Stomach (tissue), 9 donors: ENCODE measurements around the gene MMEL1. TPM values are rescaled to one million over a fixed set of nuclear protein-coding genes. Genes with fewer than 3 reads are reported as not detected.

Source experiments
- DNase-seq, 2 donors: peaks; one replicate each; pipeline versions ENCODE4 v3.0.0 to v3.0.0-alpha.2; 2013 to 2019
- H3K27ac ChIP-seq, 5 donors: fragments of 200-600 bp in 4 of 5; sonication (generic) in 4 of 5; one replicate each; pipeline ENCODE4 v1.5.1; 2013 to 2019; ENCODE audit warnings: mild to moderate bottlenecking in 1 of 5, moderate library complexity in 1 of 5
- H3K27me3 ChIP-seq, 3 donors: fragments of 200-600 bp; sonication (generic); one replicate each; pipeline ENCODE4 v1.5.1; 2017 to 2019; ENCODE audit warnings: mixed run types in 1 of 3
- H3K36me3 ChIP-seq, 4 donors: fragments of 200-600 bp; sonication (generic); 1 replicate in 3 of 4; 2 replicates in 1 of 4; pipeline ENCODE4 v1.5.1; 2016 to 2019
- H3K4me1 ChIP-seq, 4 donors: fragments of 200-600 bp; sonication (generic); one replicate each; pipeline ENCODE4 v1.5.1; 2016 to 2019
- H3K4me3 ChIP-seq, 4 donors: fragments of 200-600 bp; sonication (generic) in 3 of 4; one replicate each; pipeline ENCODE4 v1.5.1; 2016 to 2019; ENCODE audit warnings: mild to moderate bottlenecking in 1 of 4
- H3K9me3 ChIP-seq, 4 donors: fragments of 200-600 bp; sonication (generic); one replicate each; pipeline ENCODE4 v1.5.1; 2016 to 2019
- CTCF ChIP-seq, 7 experiments: fragments of 450-650 bp in 4 of 7; fragments of 200-600 bp in 3 of 7; sonication (generic) in 3 of 7; IDR thresholded peaks; one replicate each; pipeline ENCODE4 v1.5.1; 2016 to 2019; ENCODE audit warnings: antibody characterized with exemption in 7 of 7, control low read depth in 2 of 7, mild to moderate bottlenecking in 1 of 7
- EP300 ChIP-seq: sonication (generic); formaldehyde crosslinking; IDR thresholded peaks from one replicate; pipeline ENCODE4 v1.6.1; 2017; ENCODE audit warnings: antibody characterized with exemption
- POLR2A ChIP-seq, 4 donors: fragments of 450-650 bp; IDR thresholded peaks; one replicate each; pipeline ENCODE4 v1.6.1; 2016; ENCODE audit warnings: antibody characterized with exemption in 4 of 4, control low read depth in 2 of 4, mild to moderate bottlenecking in 1 of 4, moderate library complexity in 1 of 4
- POLR2AphosphoS5 ChIP-seq, 3 donors: sonication (generic); formaldehyde crosslinking; IDR thresholded peaks; one replicate each; pipeline ENCODE4 v1.6.1; 2016; ENCODE audit warnings: antibody characterized with exemption in 3 of 3
- WGBS, 5 donors: extraction: QIAGEN DNeasy Blood & Tissue Kit in 3 of 5; methylation state at CpG; one replicate each; pipeline versions ENCODE4 v1.1.5 to v1.1.7; 2013 to 2018; 5-methylcytosine and 5-hydroxymethylcytosine counted together
- intact Hi-C: fragments of 100-400 bp; cut with DNase I; formaldehyde crosslinking; loops from one replicate; pipeline ENCODE4 v1.15.1; 2023; ENCODE audit warnings: low total_unique reads
- polyA plus RNA-seq, 3 donors: library from polyadenylated mRNA; stranded (reverse); fragments of 200-250 nt; gene quantifications; one replicate each; pipeline ENCODE4 v1.2.3, GENCODE V29; 2013
- total RNA-seq, 5 donors: library from RNA; depleted of rRNA; stranded (reverse); fragments of >200 nt; gene quantifications; one replicate each; pipeline versions ENCODE4 v1.1.0 to v1.2.3, GENCODE V29; 2014 to 2016
- donor health status: healthy with polysubstance abuse.
- donor health status: Bipolar disorder and iron deficiency.
- donor health status: healthy.

Gene MMEL1
- total and polyA plus RNA-seq, 8 donors: 1.3 to 190 (median 23.6) TPM

GRCh38 chr1:2614145-2614544 is 18.7 kb downstream of the MMEL1 start:
- Histone ChIP-seq H3K4me1 (peaks cover 0 to 12% (median 9%) of the 10 kb centered on the region in 4 donors), H3K9me3 (peaks cover 0 to 36% (median 29%) of the 10 kb centered on the region in 4 donors), H3K36me3 (no peaks in the 10 kb centered on the region), H3K4me3 (no peak overlapping the region), H3K27ac (no peak overlapping the region), H3K27me3 (peaks cover 0 to 37% (median 12%) of the 10 kb centered on the region in 3 donors)
- intact Hi-C loops: loop anchor here (10.0 kb wide), 1 partner anchor 179 kb away; no protein-coding TSS in a partner anchor
- WGBS, 5 donors: 90 to 96% (median 94%) methylated on average over 2 of the region's 2 CpGs
- DNase-seq: no peak
- TF ChIP-seq CTCF (IDR thresholded peaks at IDR 0.05) (no peak), EP300 (no peak), POLR2AphosphoS5 (IDR thresholded peaks at IDR 0.05) (no peak), POLR2A (IDR thresholded peaks at IDR 0.05) (no peak)

- WGBS, 5 donors: 77 to 87% (median 85%) methylated on average over 9 to 11 of the region's 11 CpGs
- H3K4me3 ChIP-seq: no peak overlapping the region
- H3K4me1 ChIP-seq: peaks cover 0 to 13% (median 10%) of the 10 kb centered on the region in 4 donors
- no peak overlapping the region for H3K27ac ChIP-seq
- intact Hi-C loops: loop anchor here (10.0 kb wide), 1 partner anchor 178 kb away; no protein-coding TSS in a partner anchor
- no peak for DNase-seq
- TF ChIP-seq CTCF (IDR thresholded peaks at IDR 0.05): no peak
- no peak for TF ChIP-seq EP300
- no peak for TF ChIP-seq POLR2AphosphoS5 (IDR thresholded peaks at IDR 0.05)
- TF ChIP-seq POLR2A (IDR thresholded peaks at IDR 0.05): no peak
- peaks cover 0 to 36% (median 29%) of the 10 kb centered on the region in 4 donors for H3K9me3 ChIP-seq
- no peaks in the 10 kb centered on the region for H3K36me3 ChIP-seq
- peaks cover 0 to 37% (median 12%) of the 10 kb centered on the region in 3 donors for H3K27me3 ChIP-seq
Measured at GRCh38 chr1:2612591-2613365, 20.0 kb downstream of the MMEL1 start.

- Histone ChIP-seq H3K9me3 (peaks cover 0 to 36% (median 29%) of the 10 kb centered on the region in 4 donors), H3K4me3 (no peak overlapping the region), H3K27ac (no peak overlapping the region), H3K27me3 (peaks cover 0 to 42% (median 12%) of the 10 kb centered on the region in 3 donors), H3K36me3 (no peaks in the 10 kb centered on the region), H3K4me1 (peaks cover 0 to 20% (median 10%) of the 10 kb centered on the region in 4 donors)
- no peak for DNase-seq
- TF ChIP-seq POLR2A (IDR thresholded peaks at IDR 0.05): no peak
- no peak for TF ChIP-seq CTCF (IDR thresholded peaks at IDR 0.05)
- TF ChIP-seq EP300: no peak
- TF ChIP-seq POLR2AphosphoS5 (IDR thresholded peaks at IDR 0.05): no peak
- WGBS, 5 donors: 62 to 85% (median 70%) methylated on average over 12 to 19 of the region's 19 CpGs
- intact Hi-C loops: loop anchor here (10.0 kb wide), 1 partner anchor 177 kb away; no protein-coding TSS in a partner anchor
Measured at GRCh38 chr1:2611621-2612437, 21.0 kb downstream of the MMEL1 start.

GRCh38 chr1:2611031-2611501 is 21.8 kb downstream of the MMEL1 start:
- Histone ChIP-seq H3K4me3 (peak overlapping the region in 3 of 4 donors; percentile 18 to 27 (median 22)), H3K36me3 (no peaks in the 10 kb centered on the region), H3K4me1 (peaks cover 0 to 20% (median 10%) of the 10 kb centered on the region in 4 donors), H3K27me3 (peaks cover 0 to 46% (median 12%) of the 10 kb centered on the region in 3 donors), H3K27ac (no peak overlapping the region), H3K9me3 (peaks cover 0 to 29% (median 26%) of the 10 kb centered on the region in 4 donors)
- DNase-seq: peak; percentile 56 to 83
- WGBS, 5 donors: 7 to 19% (median 10%) methylated on average over 9 to 24 of the region's 24 CpGs
- intact Hi-C loops: loop anchor here (10.0 kb wide), 1 partner anchor 176 kb away; no protein-coding TSS in a partner anchor
- TF ChIP-seq EP300: no peak
- TF ChIP-seq POLR2A (IDR thresholded peaks at IDR 0.05): no peak
- no peak for TF ChIP-seq CTCF (IDR thresholded peaks at IDR 0.05)
- TF ChIP-seq POLR2AphosphoS5 (IDR thresholded peaks at IDR 0.05): no peak
